NB4 (cell line): ENCODE data around the gene DNAI2.

ENCODE experiments used
- MYC ChIP-seq: IDR thresholded peaks from 2 replicates; pipeline ENCODE4 v1.6.1; 2011; ENCODE audit warnings: low read depth, low read length
- POLR2A ChIP-seq: IDR thresholded peaks from 2 replicates; pipeline ENCODE4 v1.6.1; 2011; ENCODE audit warnings: mild to moderate bottlenecking; ENCODE audit not compliant: insufficient read length; ENCODE audit errors: extremely low read depth
- TF ChIP-seq, protein P1 (sequence below): IDR thresholded peaks from one replicate; pipeline ENCODE4 v1.5.1; 2012; ENCODE audit warnings: low read depth, low read length
- TF ChIP-seq, protein P2 (sequence below): IDR thresholded peaks from 2 replicates; pipeline ENCODE4 v1.6.1; 2011; ENCODE audit warnings: low read depth, low read length

DNA sequence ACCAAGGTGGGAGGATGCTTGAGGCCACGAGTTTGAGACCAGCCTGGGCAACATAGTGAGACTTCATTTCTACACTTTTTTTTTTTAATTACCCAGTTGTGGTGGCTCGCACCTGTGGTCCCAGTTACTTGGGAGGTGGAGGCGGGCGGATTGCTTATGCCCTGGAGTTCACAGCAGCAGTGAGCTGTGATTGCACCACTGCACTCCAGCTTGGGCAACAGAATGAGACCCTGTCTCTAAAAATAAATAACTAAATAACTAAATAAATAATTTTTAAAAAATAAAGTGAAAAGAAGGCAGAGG, 9.3 kb downstream of the DNAI2 start:
- TF ChIP-seq, protein P1, sequence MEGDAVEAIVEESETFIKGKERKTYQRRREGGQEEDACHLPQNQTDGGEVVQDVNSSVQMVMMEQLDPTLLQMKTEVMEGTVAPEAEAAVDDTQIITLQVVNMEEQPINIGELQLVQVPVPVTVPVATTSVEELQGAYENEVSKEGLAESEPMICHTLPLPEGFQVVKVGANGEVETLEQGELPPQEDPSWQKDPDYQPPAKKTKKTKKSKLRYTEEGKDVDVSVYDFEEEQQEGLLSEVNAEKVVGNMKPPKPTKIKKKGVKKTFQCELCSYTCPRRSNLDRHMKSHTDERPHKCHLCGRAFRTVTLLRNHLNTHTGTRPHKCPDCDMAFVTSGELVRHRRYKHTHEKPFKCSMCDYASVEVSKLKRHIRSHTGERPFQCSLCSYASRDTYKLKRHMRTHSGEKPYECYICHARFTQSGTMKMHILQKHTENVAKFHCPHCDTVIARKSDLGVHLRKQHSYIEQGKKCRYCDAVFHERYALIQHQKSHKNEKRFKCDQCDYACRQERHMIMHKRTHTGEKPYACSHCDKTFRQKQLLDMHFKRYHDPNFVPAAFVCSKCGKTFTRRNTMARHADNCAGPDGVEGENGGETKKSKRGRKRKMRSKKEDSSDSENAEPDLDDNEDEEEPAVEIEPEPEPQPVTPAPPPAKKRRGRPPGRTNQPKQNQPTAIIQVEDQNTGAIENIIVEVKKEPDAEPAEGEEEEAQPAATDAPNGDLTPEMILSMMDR = no peak
- no peak for TF ChIP-seq POLR2A
- no peak for TF ChIP-seq MYC
- TF ChIP-seq, protein P2, sequence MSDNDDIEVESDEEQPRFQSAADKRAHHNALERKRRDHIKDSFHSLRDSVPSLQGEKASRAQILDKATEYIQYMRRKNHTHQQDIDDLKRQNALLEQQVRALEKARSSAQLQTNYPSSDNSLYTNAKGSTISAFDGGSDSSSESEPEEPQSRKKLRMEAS = no peak
